ENCODE data around the gene PCDHGC3.

GRCh38 chr5:141434006-141434405 lies 41.8 kb upstream of the PCDHGC3 start:
- no peak for TF ChIP-seq CTCF (IDR thresholded peaks at IDR 0.05)
- no peak for TF ChIP-seq POLR2A (IDR thresholded peaks at IDR 0.05)

Data from testis (tissue), 2 donors.